Mammary epithelial cell (primary cell): ENCODE results near the gene MDFI.

Experiments
- EZH2 ChIP-seq: IDR thresholded peaks from 2 replicates; pipeline ENCODE4 v1.6.1; 2012; ENCODE audit warnings: low read length, inconsistent platforms, borderline replicate concordance
- TF ChIP-seq, protein P1 (sequence below), 2 donors: IDR thresholded peaks in 1 of 2; conservative IDR thresholded peaks in 1 of 2; 2 replicates each; pipeline ENCODE4 v1.5.1; 2011 to 2012; ENCODE audit warnings: inconsistent platforms in 2 of 2, low read length in 2 of 2, mild to moderate bottlenecking in 2 of 2, control low read depth in 1 of 2, low read depth in 1 of 2; ENCODE audit not compliant: insufficient read depth in 1 of 2; ENCODE audit errors: extremely low read depth in 1 of 2

DNA sequence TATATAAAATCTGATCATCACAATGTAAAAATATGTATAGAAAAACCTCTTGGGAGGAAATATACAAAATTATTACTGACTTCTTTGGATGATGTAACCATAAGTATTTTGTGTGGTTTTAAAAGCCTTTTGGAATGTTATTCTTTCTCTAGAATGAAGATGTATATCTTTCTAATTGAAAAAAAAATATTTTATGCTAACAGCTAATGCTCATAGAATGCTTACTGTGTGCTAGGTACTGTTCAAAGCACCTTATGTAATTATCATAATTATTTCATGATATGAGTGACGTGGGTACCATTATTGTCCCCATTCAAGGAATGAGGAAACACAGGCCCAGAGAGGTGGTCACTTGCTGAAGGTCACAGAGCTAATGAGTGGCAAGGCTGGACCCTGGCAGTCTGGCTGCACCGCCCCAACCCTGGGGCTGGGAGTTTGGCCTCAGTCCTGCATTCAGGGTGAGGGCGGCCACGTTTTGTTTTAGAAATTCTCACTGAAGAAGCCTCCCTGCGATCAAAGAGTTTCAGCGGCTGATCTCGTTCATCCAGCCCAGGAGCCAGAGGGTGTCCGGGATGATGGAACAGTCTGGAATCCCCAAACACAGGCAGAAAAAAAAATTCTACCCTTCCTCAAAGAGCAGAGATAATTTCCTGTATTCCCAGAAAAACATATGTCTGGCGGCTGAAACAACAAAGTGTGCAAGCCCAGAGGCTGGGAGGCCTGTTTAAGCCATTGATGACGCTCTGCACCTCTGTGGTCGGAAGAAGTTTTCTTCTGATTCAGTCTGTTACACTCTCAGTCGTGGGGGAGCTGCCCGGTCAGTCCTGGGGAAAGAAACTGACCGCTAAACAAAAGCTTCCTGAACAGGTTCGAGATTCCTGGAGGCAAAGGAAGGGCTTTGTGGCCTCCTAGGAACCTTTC, 59.9 kb downstream of the MDFI start:
- TF ChIP-seq, protein P1, sequence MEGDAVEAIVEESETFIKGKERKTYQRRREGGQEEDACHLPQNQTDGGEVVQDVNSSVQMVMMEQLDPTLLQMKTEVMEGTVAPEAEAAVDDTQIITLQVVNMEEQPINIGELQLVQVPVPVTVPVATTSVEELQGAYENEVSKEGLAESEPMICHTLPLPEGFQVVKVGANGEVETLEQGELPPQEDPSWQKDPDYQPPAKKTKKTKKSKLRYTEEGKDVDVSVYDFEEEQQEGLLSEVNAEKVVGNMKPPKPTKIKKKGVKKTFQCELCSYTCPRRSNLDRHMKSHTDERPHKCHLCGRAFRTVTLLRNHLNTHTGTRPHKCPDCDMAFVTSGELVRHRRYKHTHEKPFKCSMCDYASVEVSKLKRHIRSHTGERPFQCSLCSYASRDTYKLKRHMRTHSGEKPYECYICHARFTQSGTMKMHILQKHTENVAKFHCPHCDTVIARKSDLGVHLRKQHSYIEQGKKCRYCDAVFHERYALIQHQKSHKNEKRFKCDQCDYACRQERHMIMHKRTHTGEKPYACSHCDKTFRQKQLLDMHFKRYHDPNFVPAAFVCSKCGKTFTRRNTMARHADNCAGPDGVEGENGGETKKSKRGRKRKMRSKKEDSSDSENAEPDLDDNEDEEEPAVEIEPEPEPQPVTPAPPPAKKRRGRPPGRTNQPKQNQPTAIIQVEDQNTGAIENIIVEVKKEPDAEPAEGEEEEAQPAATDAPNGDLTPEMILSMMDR (conservative IDR thresholded peaks at IDR 0.05 in 1 of 2, IDR thresholded peaks at IDR 0.05 in 1 of 2; ENCODE audit: extremely low read depth in 1 of 2, insufficient read depth in 1 of 2, low read depth in 1 of 2, low read length in 2 of 2): no peak
- TF ChIP-seq EZH2: no peak
